Measurements from ENCODE around the gene OR51B4. TPM values are rescaled to one million over a fixed set of nuclear protein-coding genes. Genes with fewer than 3 reads are reported as not detected.
"Not testable (repeated sequence)": the region's sequence is repeated elsewhere in the genome, so short reads cannot be mapped to it uniquely, and the experiment has no call there.

The OR51B4 gene
- total RNA-seq, 1 donor from 2014 or later: not detected

- no peak for TF ChIP-seq CTCF (IDR thresholded peaks at IDR 0.05)
- no peaks in the 10 kb centered on the region for H3K27me3 ChIP-seq (ENCODE audit: low read depth)
- no peak within 1 kb of the TSS for H3K27ac ChIP-seq
- DNase-seq (no peak), ATAC-seq (no peak)
- intact Hi-C loops (cut with DNase I): no loop called here
- H3K9me3 ChIP-seq: no peaks in the 10 kb centered on the region
- H3K4me3 ChIP-seq: no peak within 1 kb of the TSS
- H3K36me3 ChIP-seq: no peaks in the 10 kb centered on the region
- H3K4me1 ChIP-seq: no peaks in the 10 kb centered on the region
Observed at GRCh38 chr11:5343474-5344335, 42.0 kb upstream of the OR51B4 start, which contains the start of gene OR51B5. TSS of gene OR51B5 (minus strand) at chr11:5343524. CDS start at chr11:5343524, 0 bp downstream.

GRCh38 chr11:5339771-5340322 lies 38.1 kb upstream of the OR51B4 start:
- Histone ChIP-seq H3K4me3 (no peak overlapping the region), H3K9me3 (no peaks in the 10 kb centered on the region), H3K4me1 (no peaks in the 10 kb centered on the region), H3K36me3 (no peaks in the 10 kb centered on the region), H3K27me3 (ENCODE audit: low read depth) (no peaks in the 10 kb centered on the region), H3K27ac (no peak overlapping the region)
- no peak for TF ChIP-seq CTCF (IDR thresholded peaks at IDR 0.05)
- intact Hi-C loops (cut with DNase I): no loop called here
- ATAC-seq (no peak), DNase-seq (no peak)

- ATAC-seq; DNase-seq; H3K36me3 ChIP-seq; H3K9me3 ChIP-seq; H3K27me3 ChIP-seq (ENCODE audit: low read depth); H3K4me3 ChIP-seq; intact Hi-C loops (cut with DNase I); H3K4me1 ChIP-seq; H3K27ac ChIP-seq: not testable (repeated sequence)
Observed at GRCh38 chr11:5337253-5337652, 35.5 kb upstream of the OR51B4 start.

- Histone ChIP-seq H3K27ac (no peak overlapping the region), H3K36me3 (no peaks in the 10 kb centered on the region), H3K9me3 (no peaks in the 10 kb centered on the region), H3K4me1 (no peaks in the 10 kb centered on the region), H3K4me3 (no peak overlapping the region), H3K27me3 (ENCODE audit: low read depth) (no peaks in the 10 kb centered on the region)
- TF ChIP-seq CTCF (IDR thresholded peaks at IDR 0.05): no peak
- ATAC-seq (no peak), DNase-seq (no peak)
- intact Hi-C loops (cut with DNase I): no loop called here
Observed at GRCh38 chr11:5336331-5336730, 34.6 kb upstream of the OR51B4 start.

DNA sequence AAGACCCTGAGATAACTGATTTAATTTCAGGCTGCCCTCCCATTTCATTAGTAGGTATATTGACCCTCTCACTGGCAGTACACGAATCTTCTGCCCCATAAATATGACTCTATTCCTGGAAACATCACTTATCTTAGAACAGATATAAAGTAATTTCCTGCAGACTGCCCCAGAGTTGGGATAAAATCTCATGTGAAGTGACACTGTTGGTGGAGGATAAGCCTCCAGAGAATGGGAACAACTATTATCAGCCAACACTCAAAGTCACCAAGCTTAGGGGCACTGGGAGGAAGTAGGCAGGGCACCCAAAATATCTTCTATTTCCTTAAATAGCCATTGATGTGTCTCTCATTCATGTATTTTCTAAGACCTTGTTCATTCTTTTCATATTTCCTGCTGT lies 33.4 kb upstream of the OR51B4 start:
- DNase-seq (no peak), ATAC-seq (no peak)
- no peak for TF ChIP-seq CTCF (IDR thresholded peaks at IDR 0.05)
- Histone ChIP-seq H3K27ac (no peak overlapping the region), H3K36me3 (no peaks in the 10 kb centered on the region), H3K27me3 (ENCODE audit: low read depth) (no peaks in the 10 kb centered on the region), H3K4me1 (no peaks in the 10 kb centered on the region), H3K4me3 (no peak overlapping the region), H3K9me3 (no peaks in the 10 kb centered on the region)
- intact Hi-C loops (cut with DNase I): no loop called here

GRCh38 chr11:5324197-5324596 lies 22.5 kb upstream of the OR51B4 start, which contains the start of gene OR51B2:
TSS of gene OR51B2 (minus strand) at chr11:5324297. CDS start at chr11:5324297, 0 bp downstream.
- Histone ChIP-seq H3K4me3 (no peak within 1 kb of the TSS), H3K9me3 (no peaks in the 10 kb centered on the region), H3K27ac (no peak within 1 kb of the TSS), H3K36me3 (no peaks in the 10 kb centered on the region), H3K4me1 (no peaks in the 10 kb centered on the region), H3K27me3 (ENCODE audit: low read depth) (no peaks in the 10 kb centered on the region)
- TF ChIP-seq CTCF (IDR thresholded peaks at IDR 0.05): no peak
- no peak for DNase-seq
- no peak for ATAC-seq
- intact Hi-C loops (cut with DNase I): no loop called here
